WERI-Rb-1 (cell line): ENCODE measurements around the gene SPATA13.

Source experiments
- DNase-seq: peaks from one replicate; pipeline ENCODE4 v3.0.0-alpha.2; 2020
- H3K27ac ChIP-seq: fragments of 250-450 bp; sonication (Bioruptor Pico); 2 replicates; pipeline ENCODE4 v1.5.1; 2020; ENCODE audit warnings: mild to moderate bottlenecking, moderate library complexity
- H3K27me3 ChIP-seq: fragments of 250-450 bp; sonication (Bioruptor Pico); 2 replicates; pipeline ENCODE4 v1.5.1; 2021; ENCODE audit warnings: mild to moderate bottlenecking, low read depth, moderate library complexity; ENCODE audit not compliant: insufficient read depth, severe bottlenecking
- H3K36me3 ChIP-seq: fragments of 250-450 bp; sonication (Bioruptor Pico); 2 replicates; pipeline ENCODE4 v1.5.1; 2020; ENCODE audit warnings: mild to moderate bottlenecking, moderate library complexity
- H3K4me3 ChIP-seq: 2 replicates; pipeline ENCODE4 v1.5.1; 2011; ENCODE audit warnings: low read depth, mild to moderate bottlenecking, control low read depth, low read length
- H3K9me3 ChIP-seq: fragments of 250-450 bp; sonication (Bioruptor Pico); 2 replicates; pipeline ENCODE4 v1.5.1; 2021; ENCODE audit warnings: mild to moderate bottlenecking, moderate library complexity; ENCODE audit not compliant: severe bottlenecking
- TF ChIP-seq, protein P1 (sequence below): IDR thresholded peaks from 2 replicates; pipeline ENCODE4 v1.5.1; 2011; ENCODE audit warnings: low read depth, mild to moderate bottlenecking, control low read depth, inconsistent platforms, low read length

Gene SPATA13

DNA sequence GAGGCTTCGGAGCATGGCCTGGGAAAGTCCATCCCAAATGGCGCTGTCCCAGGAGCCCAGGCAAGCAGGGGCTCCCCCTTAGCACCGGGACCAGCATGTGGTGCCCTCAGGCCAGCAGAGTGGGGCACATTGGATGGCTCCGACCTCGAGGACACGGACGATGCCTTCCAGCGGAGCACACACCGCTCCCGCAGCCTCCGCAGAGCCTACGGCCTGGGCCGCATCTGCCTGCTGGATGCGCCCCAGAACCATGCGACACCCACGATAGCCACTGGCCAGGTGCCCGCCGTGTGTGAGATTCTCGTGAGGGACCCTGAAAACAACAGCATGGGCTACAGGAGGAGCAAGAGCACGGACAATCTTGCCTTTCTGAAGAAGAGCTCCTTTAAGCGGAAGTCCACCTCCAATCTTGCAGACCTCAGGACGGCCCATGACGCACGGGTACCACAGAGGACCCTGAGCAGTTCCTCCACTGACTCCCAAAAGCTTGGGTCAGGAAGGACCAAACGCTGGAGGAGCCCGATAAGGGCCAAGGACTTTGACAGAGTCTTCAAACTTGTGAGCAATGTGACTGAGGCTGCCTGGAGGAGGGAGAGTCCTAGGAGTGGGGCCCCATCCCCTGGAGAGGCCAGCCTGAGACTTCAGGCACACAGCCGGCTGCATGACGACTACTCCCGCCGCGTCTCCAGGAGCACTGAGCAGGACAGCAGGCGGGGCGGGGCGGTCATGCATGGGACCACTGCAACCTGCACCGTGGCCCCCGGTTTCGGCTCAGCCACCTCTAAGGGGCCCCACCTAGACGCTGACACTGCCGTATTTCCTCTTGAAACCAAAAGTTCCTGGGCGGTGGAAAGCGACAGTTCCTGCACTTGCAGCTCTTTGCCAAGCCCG is 63.1 kb downstream of the SPATA13 start:
- H3K27me3 ChIP-seq: no peaks in the 10 kb centered on the region
- H3K36me3 ChIP-seq: no peaks in the 10 kb centered on the region
- no peak overlapping the region for H3K4me3 ChIP-seq
- H3K9me3 ChIP-seq: no peaks in the 10 kb centered on the region
- H3K27ac ChIP-seq: no peak overlapping the region
- TF ChIP-seq, protein P1, sequence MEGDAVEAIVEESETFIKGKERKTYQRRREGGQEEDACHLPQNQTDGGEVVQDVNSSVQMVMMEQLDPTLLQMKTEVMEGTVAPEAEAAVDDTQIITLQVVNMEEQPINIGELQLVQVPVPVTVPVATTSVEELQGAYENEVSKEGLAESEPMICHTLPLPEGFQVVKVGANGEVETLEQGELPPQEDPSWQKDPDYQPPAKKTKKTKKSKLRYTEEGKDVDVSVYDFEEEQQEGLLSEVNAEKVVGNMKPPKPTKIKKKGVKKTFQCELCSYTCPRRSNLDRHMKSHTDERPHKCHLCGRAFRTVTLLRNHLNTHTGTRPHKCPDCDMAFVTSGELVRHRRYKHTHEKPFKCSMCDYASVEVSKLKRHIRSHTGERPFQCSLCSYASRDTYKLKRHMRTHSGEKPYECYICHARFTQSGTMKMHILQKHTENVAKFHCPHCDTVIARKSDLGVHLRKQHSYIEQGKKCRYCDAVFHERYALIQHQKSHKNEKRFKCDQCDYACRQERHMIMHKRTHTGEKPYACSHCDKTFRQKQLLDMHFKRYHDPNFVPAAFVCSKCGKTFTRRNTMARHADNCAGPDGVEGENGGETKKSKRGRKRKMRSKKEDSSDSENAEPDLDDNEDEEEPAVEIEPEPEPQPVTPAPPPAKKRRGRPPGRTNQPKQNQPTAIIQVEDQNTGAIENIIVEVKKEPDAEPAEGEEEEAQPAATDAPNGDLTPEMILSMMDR: no peak
- no peak for DNase-seq

DNA sequence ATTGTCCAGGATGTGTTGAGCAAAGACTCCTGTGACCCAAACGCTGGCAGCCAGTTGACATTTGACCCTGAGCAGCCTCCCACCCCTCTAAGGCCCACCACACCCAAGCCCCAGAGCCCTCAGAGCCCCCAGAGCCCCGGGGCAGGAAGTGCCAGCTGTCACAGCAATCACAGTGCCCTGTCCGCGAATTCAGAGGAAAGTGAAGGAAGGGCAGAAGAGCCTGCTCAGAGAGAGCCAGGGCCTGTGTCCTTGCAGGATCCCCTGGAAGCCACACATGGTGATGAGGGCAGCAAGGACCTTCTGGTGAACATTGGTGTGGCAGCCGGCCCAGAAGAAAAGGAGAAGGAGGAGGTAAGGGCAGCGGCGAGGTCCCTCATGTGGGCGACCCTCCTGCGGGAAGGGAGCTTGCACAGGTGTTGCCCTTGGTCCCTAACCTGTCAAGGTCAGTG is 63.7 kb downstream of the SPATA13 start:
- no peak overlapping the region for H3K4me3 ChIP-seq
- no peaks in the 10 kb centered on the region for H3K27me3 ChIP-seq
- no peak overlapping the region for H3K27ac ChIP-seq
- no peak for DNase-seq
- no peaks in the 10 kb centered on the region for H3K9me3 ChIP-seq
- H3K36me3 ChIP-seq: no peaks in the 10 kb centered on the region
- TF ChIP-seq, protein P1: no peak

- Histone ChIP-seq H3K36me3 (no peaks in the 10 kb centered on the region), H3K27me3 (no peaks in the 10 kb centered on the region), H3K9me3 (no peaks in the 10 kb centered on the region), H3K27ac (no peak overlapping the region), H3K4me3 (no peak overlapping the region)
- TF ChIP-seq, protein P1: no peak
- DNase-seq: no peak
Observed at GRCh38 chr13:24225062-24225461, 64.5 kb downstream of the SPATA13 start.

- H3K36me3 ChIP-seq: no peaks in the 10 kb centered on the region
Observed at GRCh38 chr13:24225930-24226329, 65.4 kb downstream of the SPATA13 start.

DNA sequence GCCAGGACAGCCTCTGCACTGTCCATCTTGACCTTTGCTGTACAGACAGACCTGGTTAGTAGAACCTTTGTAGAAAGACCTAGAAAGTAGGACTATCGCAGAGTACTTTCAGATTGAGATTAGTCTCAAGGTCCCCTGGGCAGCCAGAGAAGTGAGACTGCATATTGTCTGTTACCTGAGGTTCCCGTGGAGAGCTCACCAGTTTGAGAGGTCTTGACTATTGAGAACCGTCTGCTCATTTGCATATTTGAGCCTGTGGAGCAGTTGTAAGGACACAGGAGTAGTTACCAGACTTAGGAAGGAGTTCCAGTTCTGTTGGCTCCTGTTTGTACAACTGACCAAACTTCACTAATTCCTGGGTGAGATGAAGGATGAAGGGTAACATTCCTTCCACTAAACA is 66.2 kb downstream of the SPATA13 start:
- DNase-seq: no peak
- TF ChIP-seq, protein P1: no peak

More at GRCh38 chr13:24225930-24226329, 65.4 kb downstream of the SPATA13 start:
- H3K9me3 ChIP-seq: no peaks in the 10 kb centered on the region
- no peak overlapping the region for H3K27ac ChIP-seq
- DNase-seq: no peak
- H3K4me3 ChIP-seq: no peak overlapping the region
- TF ChIP-seq, protein P1: no peak
- H3K27me3 ChIP-seq: no peaks in the 10 kb centered on the region

More for the DNA sequence above, 66.2 kb downstream of the SPATA13 start:
- H3K27ac ChIP-seq: no peak overlapping the region
- no peaks in the 10 kb centered on the region for H3K9me3 ChIP-seq
- H3K36me3 ChIP-seq: no peaks in the 10 kb centered on the region
- no peaks in the 10 kb centered on the region for H3K27me3 ChIP-seq
- H3K4me3 ChIP-seq: no peak overlapping the region
